ENCODE results near the gene ANKRD52. TPM values are rescaled to one million over a fixed set of nuclear protein-coding genes. Genes with fewer than 3 reads are reported as not detected.
A peak's percentile ranks its signal among the peaks of the same experiment; 100 is the strongest.

ANKRD52 gene
- total RNA-seq, 1 experiment from 2014 or later = 11.2 TPM

- DNase-seq = peak; percentile 85
- Histone ChIP-seq H3K4me3 (ENCODE audit: insufficient read depth, low read depth, low read length) (peak overlapping the region; percentile 88), H3K27me3 (ENCODE audit: control insufficient read depth, insufficient read depth, low read length) (no peaks in the 10 kb centered on the region), H3K36me3 (replicated peaks; ENCODE audit: control insufficient read depth, insufficient read depth, low read length) (peaks cover 2% of the 10 kb centered on the region)
Observed at GRCh38 chr12:56221232-56221756, 36.9 kb downstream of the ANKRD52 start.

- Histone ChIP-seq H3K4me3 (ENCODE audit: insufficient read depth, low read depth, low read length) (peak overlapping the region; percentile 88), H3K36me3 (replicated peaks; ENCODE audit: control insufficient read depth, insufficient read depth, low read length) (peaks cover 4% of the 10 kb centered on the region), H3K27me3 (ENCODE audit: control insufficient read depth, insufficient read depth, low read length) (no peaks in the 10 kb centered on the region)
- DNase-seq = no peak
Observed at GRCh38 chr12:56220611-56221231, 37.5 kb downstream of the ANKRD52 start.

GRCh38 chr12:56219840-56220239, 38.3 kb downstream of the ANKRD52 start:
- H3K36me3 ChIP-seq (replicated peaks; ENCODE audit: control insufficient read depth, insufficient read depth, low read length) = peaks cover 8% of the 10 kb centered on the region
- H3K27me3 ChIP-seq (ENCODE audit: control insufficient read depth, insufficient read depth, low read length) = no peaks in the 10 kb centered on the region
- no peak overlapping the region for H3K4me3 ChIP-seq (ENCODE audit: insufficient read depth, low read depth, low read length)
- DNase-seq = no peak

- no peak overlapping the region for H3K4me3 ChIP-seq (ENCODE audit: insufficient read depth, low read depth, low read length)
- no peak for DNase-seq
- H3K36me3 ChIP-seq (replicated peaks; ENCODE audit: control insufficient read depth, insufficient read depth, low read length) = peaks cover 26% of the 10 kb centered on the region
- no peaks in the 10 kb centered on the region for H3K27me3 ChIP-seq (ENCODE audit: control insufficient read depth, insufficient read depth, low read length)
Observed at GRCh38 chr12:56216461-56216860, 41.7 kb downstream of the ANKRD52 start.

GRCh38 chr12:56213878-56214277, 44.3 kb downstream of the ANKRD52 start:
- Histone ChIP-seq H3K27me3 (ENCODE audit: control insufficient read depth, insufficient read depth, low read length) (no peaks in the 10 kb centered on the region), H3K4me3 (ENCODE audit: insufficient read depth, low read depth, low read length) (no peak overlapping the region), H3K36me3 (replicated peaks; ENCODE audit: control insufficient read depth, insufficient read depth, low read length) (peaks cover 37% of the 10 kb centered on the region)
- no peak for DNase-seq

GRCh38 chr12:56212361-56212760, 45.8 kb downstream of the ANKRD52 start:
- Histone ChIP-seq H3K27me3 (ENCODE audit: control insufficient read depth, insufficient read depth, low read length) (no peaks in the 10 kb centered on the region), H3K4me3 (ENCODE audit: insufficient read depth, low read depth, low read length) (no peak overlapping the region), H3K36me3 (replicated peaks; ENCODE audit: control insufficient read depth, insufficient read depth, low read length) (peaks cover 46% of the 10 kb centered on the region)
- DNase-seq = no peak

GRCh38 chr12:56208006-56208405, 50.2 kb downstream of the ANKRD52 start:
- H3K27me3 ChIP-seq (ENCODE audit: control insufficient read depth, insufficient read depth, low read length) = no peaks in the 10 kb centered on the region
- no peak for DNase-seq
- H3K36me3 ChIP-seq (replicated peaks; ENCODE audit: control insufficient read depth, insufficient read depth, low read length) = peaks cover 47% of the 10 kb centered on the region
- H3K4me3 ChIP-seq (ENCODE audit: insufficient read depth, low read depth, low read length) = no peak overlapping the region

GRCh38 chr12:56206452-56207166, 51.6 kb downstream of the ANKRD52 start:
- peak; percentile 85 for DNase-seq
- Histone ChIP-seq H3K36me3 (replicated peaks; ENCODE audit: control insufficient read depth, insufficient read depth, low read length) (peaks cover 38% of the 10 kb centered on the region), H3K4me3 (ENCODE audit: insufficient read depth, low read depth, low read length) (no peak overlapping the region), H3K27me3 (ENCODE audit: control insufficient read depth, insufficient read depth, low read length) (no peaks in the 10 kb centered on the region)

- no peaks in the 10 kb centered on the region for H3K27me3 ChIP-seq (ENCODE audit: control insufficient read depth, insufficient read depth, low read length)
- H3K4me3 ChIP-seq (ENCODE audit: insufficient read depth, low read depth, low read length) = no peak overlapping the region
- peaks cover 34% of the 10 kb centered on the region for H3K36me3 ChIP-seq (replicated peaks; ENCODE audit: control insufficient read depth, insufficient read depth, low read length)
- DNase-seq = no peak
Observed at GRCh38 chr12:56205445-56205844, 52.7 kb downstream of the ANKRD52 start.

- no peak for DNase-seq
- H3K27me3 ChIP-seq (ENCODE audit: control insufficient read depth, insufficient read depth, low read length) = no peaks in the 10 kb centered on the region
- no peak overlapping the region for H3K4me3 ChIP-seq (ENCODE audit: insufficient read depth, low read depth, low read length)
- peaks cover 26% of the 10 kb centered on the region for H3K36me3 ChIP-seq (replicated peaks; ENCODE audit: control insufficient read depth, insufficient read depth, low read length)
Observed at GRCh38 chr12:56204275-56204674, 53.9 kb downstream of the ANKRD52 start.

- no peak overlapping the region for H3K4me3 ChIP-seq (ENCODE audit: insufficient read depth, low read depth, low read length)
- DNase-seq = no peak
- H3K36me3 ChIP-seq (replicated peaks; ENCODE audit: control insufficient read depth, insufficient read depth, low read length) = peaks cover 22% of the 10 kb centered on the region
- no peaks in the 10 kb centered on the region for H3K27me3 ChIP-seq (ENCODE audit: control insufficient read depth, insufficient read depth, low read length)
Observed at GRCh38 chr12:56202838-56203237, 55.3 kb downstream of the ANKRD52 start.

- Histone ChIP-seq H3K27me3 (ENCODE audit: control insufficient read depth, insufficient read depth, low read length) (no peaks in the 10 kb centered on the region), H3K4me3 (ENCODE audit: insufficient read depth, low read depth, low read length) (no peak overlapping the region), H3K36me3 (replicated peaks; ENCODE audit: control insufficient read depth, insufficient read depth, low read length) (peaks cover 17% of the 10 kb centered on the region)
- no peak for DNase-seq
Observed at GRCh38 chr12:56202366-56202765, 55.8 kb downstream of the ANKRD52 start.

- no peak for DNase-seq
Observed at GRCh38 chr12:56198836-56199235, 59.3 kb downstream of the ANKRD52 start.

GRCh38 chr12:56197921-56198635, 60.1 kb downstream of the ANKRD52 start:
- DNase-seq = no peak
- Histone ChIP-seq H3K27me3 (ENCODE audit: control insufficient read depth, insufficient read depth, low read length) (no peaks in the 10 kb centered on the region), H3K4me3 (ENCODE audit: insufficient read depth, low read depth, low read length) (no peak overlapping the region), H3K36me3 (replicated peaks; ENCODE audit: control insufficient read depth, insufficient read depth, low read length) (no peaks in the 10 kb centered on the region)

More at GRCh38 chr12:56198836-56199235, 59.3 kb downstream of the ANKRD52 start:
- H3K27me3 ChIP-seq (ENCODE audit: control insufficient read depth, insufficient read depth, low read length) = no peaks in the 10 kb centered on the region
- H3K36me3 ChIP-seq (replicated peaks; ENCODE audit: control insufficient read depth, insufficient read depth, low read length) = no peaks in the 10 kb centered on the region
- no peak overlapping the region for H3K4me3 ChIP-seq (ENCODE audit: insufficient read depth, low read depth, low read length)

Measured in H7 (cell line).